Rectal smooth muscle tissue (tissue), 1 donor: ENCODE measurements around the gene PTTG1IP.

Source experiments
- H3K27ac ChIP-seq: one replicate; pipeline ENCODE4 v1.7.0; 2013; ENCODE audit warnings: low read depth, low read length, inconsistent platforms
- H3K27me3 ChIP-seq: one replicate; pipeline ENCODE4 v1.7.0; 2013; ENCODE audit warnings: low read length; ENCODE audit not compliant: control insufficient read depth, insufficient read depth
- H3K36me3 ChIP-seq: one replicate; pipeline ENCODE4 v1.7.0; 2013; ENCODE audit warnings: low read length; ENCODE audit not compliant: control insufficient read depth, insufficient read depth
- H3K4me1 ChIP-seq: one replicate; pipeline ENCODE4 v1.7.0; 2013; ENCODE audit warnings: low read length; ENCODE audit not compliant: control insufficient read depth, insufficient read depth
- H3K4me3 ChIP-seq: one replicate; pipeline ENCODE4 v1.7.0; 2013; ENCODE audit warnings: low read length
- H3K9ac ChIP-seq: one replicate; pipeline ENCODE4 v1.7.0; 2013; ENCODE audit warnings: low read length

The PTTG1IP gene

GRCh38 chr21:44898011-44898488 is 24.6 kb upstream of the PTTG1IP start:
- Histone ChIP-seq H3K36me3 (peaks cover 7% of the 10 kb centered on the region), H3K4me1 (no peaks in the 10 kb centered on the region), H3K27me3 (no peaks in the 10 kb centered on the region), H3K4me3 (no peak overlapping the region), H3K27ac (no peak overlapping the region), H3K9ac (no peak overlapping the region)

- Histone ChIP-seq H3K27me3 (no peaks in the 10 kb centered on the region), H3K27ac (no peak overlapping the region), H3K36me3 (peaks cover 7% of the 10 kb centered on the region), H3K4me3 (no peak overlapping the region), H3K4me1 (no peaks in the 10 kb centered on the region), H3K9ac (no peak overlapping the region)
These were observed 24.0 kb upstream of the PTTG1IP start for GRCh38 chr21:44897326-44898010.

DNA sequence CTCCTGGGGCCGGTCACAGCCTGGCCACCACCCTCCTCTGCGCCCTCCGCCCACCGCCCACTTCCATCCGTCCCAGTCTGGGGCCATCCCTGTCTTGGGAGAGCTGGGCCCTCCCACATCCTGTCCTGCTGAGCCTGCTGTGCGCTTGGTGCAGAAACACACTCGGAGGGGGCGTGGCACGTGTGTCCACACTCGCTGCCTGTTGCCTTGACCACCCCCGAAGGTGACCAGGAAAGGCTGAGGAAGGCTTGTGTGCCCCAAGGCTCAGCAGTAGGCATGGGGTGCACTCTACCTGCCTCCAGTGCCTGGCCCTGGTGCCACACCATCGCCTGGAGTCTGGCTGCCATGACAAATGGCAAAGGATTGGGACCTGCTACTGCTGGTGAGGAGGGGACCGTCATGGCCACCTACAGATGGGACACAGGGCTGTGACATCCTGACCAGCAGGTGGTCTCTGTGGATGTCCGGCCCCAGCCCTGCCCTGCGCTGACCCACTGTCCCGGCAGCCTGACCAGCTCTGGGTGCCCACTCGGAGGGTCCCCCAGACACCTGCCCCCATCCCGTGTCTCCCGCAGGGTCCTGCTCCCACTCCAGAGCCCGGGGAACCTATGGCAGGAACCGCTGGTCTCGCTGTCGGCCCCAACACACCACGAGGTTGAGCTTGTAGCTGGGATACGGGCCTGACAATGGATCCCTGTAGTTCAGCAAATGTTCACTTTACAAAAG is 23.2 kb upstream of the PTTG1IP start:
- Histone ChIP-seq H3K27me3 (no peaks in the 10 kb centered on the region), H3K4me3 (no peak overlapping the region), H3K4me1 (no peaks in the 10 kb centered on the region), H3K9ac (no peak overlapping the region), H3K36me3 (peaks cover under 1% of the 10 kb centered on the region), H3K27ac (no peak overlapping the region)

DNA sequence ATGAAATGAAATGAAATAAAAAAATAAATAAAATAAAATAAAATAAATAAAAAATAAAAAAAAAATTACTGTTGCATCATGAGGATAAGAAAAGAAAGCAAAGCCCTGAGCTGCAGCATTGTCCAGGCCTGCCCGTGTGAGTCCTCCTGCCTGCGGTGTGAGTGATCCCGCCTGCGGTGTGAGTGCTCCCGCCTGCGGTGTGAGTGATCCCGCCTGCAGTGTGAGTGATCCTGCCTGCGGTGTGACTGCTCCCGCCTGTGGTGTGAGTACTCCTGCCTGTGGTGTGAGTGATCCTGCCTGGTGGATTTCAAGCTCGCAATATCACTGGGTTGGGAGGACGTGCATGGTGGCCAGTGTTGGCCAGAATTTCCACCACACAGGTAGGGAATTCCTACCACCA is 22.4 kb upstream of the PTTG1IP start:
- Histone ChIP-seq H3K27me3 (no peaks in the 10 kb centered on the region), H3K36me3 (no peaks in the 10 kb centered on the region), H3K27ac (no peak overlapping the region), H3K4me1 (no peaks in the 10 kb centered on the region), H3K9ac (no peak overlapping the region), H3K4me3 (no peak overlapping the region)

- no peak overlapping the region for H3K9ac ChIP-seq
- no peak overlapping the region for H3K27ac ChIP-seq
- no peaks in the 10 kb centered on the region for H3K27me3 ChIP-seq
- H3K4me1 ChIP-seq = no peaks in the 10 kb centered on the region
- H3K4me3 ChIP-seq = no peak overlapping the region
- no peaks in the 10 kb centered on the region for H3K36me3 ChIP-seq
These were observed 21.3 kb upstream of the PTTG1IP start for GRCh38 chr21:44894687-44895302.

GRCh38 chr21:44893948-44894656 is 20.6 kb upstream of the PTTG1IP start:
- no peaks in the 10 kb centered on the region for H3K27me3 ChIP-seq
- H3K36me3 ChIP-seq = no peaks in the 10 kb centered on the region
- no peaks in the 10 kb centered on the region for H3K4me1 ChIP-seq
- H3K4me3 ChIP-seq = no peak overlapping the region
- no peak overlapping the region for H3K27ac ChIP-seq
- no peak overlapping the region for H3K9ac ChIP-seq

- Histone ChIP-seq H3K36me3 (no peaks in the 10 kb centered on the region), H3K4me1 (no peaks in the 10 kb centered on the region), H3K4me3 (no peak overlapping the region), H3K27ac (no peak overlapping the region), H3K27me3 (no peaks in the 10 kb centered on the region), H3K9ac (no peak overlapping the region)
These were observed 19.7 kb upstream of the PTTG1IP start for GRCh38 chr21:44893278-44893556.

DNA sequence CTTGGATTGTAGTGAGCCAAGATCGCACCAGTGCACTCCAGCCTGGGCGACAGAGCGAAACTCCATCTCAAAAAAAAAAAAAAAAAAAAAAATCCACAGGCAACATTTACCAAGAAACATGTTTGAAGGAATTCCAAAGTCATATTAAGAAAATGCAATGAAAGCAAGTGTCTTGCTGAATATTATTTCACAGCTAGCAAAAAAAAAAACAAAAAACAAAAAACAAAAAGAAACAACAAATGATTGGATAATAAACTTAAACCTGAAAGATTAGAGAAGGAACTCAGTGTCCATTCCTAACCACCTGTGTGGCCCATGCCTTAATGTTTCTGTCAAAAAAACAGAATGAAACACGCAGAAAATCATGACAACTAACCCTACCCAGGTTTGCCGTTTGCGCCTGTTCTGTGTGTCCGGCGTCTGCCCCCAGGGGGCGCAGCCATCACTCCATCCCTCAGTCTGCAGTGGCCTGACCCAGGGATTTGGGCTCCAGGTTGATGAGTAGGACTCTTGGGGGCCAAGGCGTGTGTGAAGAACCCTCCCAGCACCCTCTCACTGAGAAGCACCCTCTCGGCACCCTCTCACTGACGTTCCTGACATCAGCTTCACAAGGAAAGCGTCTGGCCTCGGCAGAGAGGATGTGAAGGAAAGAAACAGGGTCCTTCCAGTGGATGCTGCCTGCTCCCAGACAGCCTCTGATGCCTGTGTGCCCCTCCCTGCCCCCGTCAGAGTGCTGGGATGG is 19.2 kb upstream of the PTTG1IP start:
- H3K4me3 ChIP-seq = no peak overlapping the region
- no peaks in the 10 kb centered on the region for H3K27me3 ChIP-seq
- H3K27ac ChIP-seq = no peak overlapping the region
- no peaks in the 10 kb centered on the region for H3K4me1 ChIP-seq
- H3K36me3 ChIP-seq = no peaks in the 10 kb centered on the region
- no peak overlapping the region for H3K9ac ChIP-seq

GRCh38 chr21:44892095-44892494 is 18.6 kb upstream of the PTTG1IP start:
- Histone ChIP-seq H3K9ac (no peak overlapping the region), H3K4me1 (no peaks in the 10 kb centered on the region), H3K27me3 (no peaks in the 10 kb centered on the region), H3K4me3 (no peak overlapping the region), H3K27ac (no peak overlapping the region), H3K36me3 (no peaks in the 10 kb centered on the region)

- Histone ChIP-seq H3K36me3 (no peaks in the 10 kb centered on the region), H3K9ac (no peak overlapping the region), H3K27ac (no peak overlapping the region), H3K4me1 (no peaks in the 10 kb centered on the region), H3K27me3 (no peaks in the 10 kb centered on the region), H3K4me3 (no peak overlapping the region)
These were observed 18.1 kb upstream of the PTTG1IP start for GRCh38 chr21:44891631-44892031.

GRCh38 chr21:44890961-44891541 is 17.6 kb upstream of the PTTG1IP start:
- H3K36me3 ChIP-seq = no peaks in the 10 kb centered on the region
- no peak overlapping the region for H3K9ac ChIP-seq
- H3K27me3 ChIP-seq = no peaks in the 10 kb centered on the region
- H3K27ac ChIP-seq = no peak overlapping the region
- no peaks in the 10 kb centered on the region for H3K4me1 ChIP-seq
- H3K4me3 ChIP-seq = no peak overlapping the region
